ENCODE results near the gene MUCL3.
A peak's percentile ranks its signal among the peaks of the same experiment; 100 is the strongest.

The MUCL3 gene, protein sequence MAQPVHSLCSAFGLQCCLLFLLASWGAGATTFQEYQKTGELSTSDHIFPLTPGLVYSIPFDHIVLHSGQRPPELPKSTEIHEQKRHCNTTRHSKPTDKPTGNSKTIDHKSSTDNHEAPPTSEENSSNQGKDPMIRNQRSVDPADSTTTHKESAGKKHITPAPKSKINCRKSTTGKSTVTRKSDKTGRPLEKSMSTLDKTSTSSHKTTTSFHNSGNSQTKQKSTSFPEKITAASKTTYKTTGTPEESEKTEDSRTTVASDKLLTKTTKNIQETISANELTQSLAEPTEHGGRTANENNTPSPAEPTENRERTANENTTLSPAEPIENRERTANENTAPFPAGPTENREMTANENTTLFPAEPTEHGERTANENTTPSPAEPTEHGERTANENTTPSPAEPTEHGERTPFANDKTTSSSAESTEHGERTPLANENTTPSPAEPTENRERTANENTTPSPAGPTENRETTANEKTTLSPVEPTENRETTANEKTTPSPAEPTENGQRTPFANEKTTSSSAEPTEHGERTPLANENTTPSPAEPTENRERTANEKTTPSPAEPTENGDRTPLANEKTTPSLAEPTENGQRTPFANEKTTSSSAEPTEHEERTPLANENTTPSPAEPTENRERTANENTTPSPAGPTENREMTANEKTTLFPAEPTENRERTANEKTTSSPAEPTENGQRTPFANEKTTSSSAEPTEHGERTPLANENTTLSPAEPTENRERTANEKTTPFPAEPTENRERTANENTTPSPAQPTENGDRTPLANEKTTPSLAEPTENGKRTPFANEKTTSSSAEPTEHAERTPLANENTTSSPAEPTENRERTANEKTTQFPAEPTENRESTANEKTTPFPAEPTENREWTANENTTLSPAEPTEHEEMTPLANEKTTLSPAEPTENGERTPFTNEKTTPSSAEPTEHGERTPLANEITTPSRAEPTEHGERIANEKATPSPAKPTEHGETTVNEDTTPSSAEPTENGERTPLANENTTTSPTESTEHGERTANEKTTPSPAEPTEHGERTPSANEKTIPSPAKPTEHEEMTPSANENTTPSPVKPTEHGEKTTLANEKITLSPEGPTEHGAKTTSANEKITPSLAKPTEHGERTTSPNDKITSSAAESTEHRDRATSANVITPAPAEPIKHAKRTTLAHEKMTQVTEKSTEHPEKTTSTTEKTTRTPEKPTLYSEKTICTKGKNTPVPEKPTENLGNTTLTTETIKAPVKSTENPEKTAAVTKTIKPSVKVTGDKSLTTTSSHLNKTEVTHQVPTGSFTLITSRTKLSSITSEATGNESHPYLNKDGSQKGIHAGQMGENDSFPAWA (N-terminal part only)
- total RNA-seq: 0 to 0.13 (median 0) reads per million in 9 experiments

DNA sequence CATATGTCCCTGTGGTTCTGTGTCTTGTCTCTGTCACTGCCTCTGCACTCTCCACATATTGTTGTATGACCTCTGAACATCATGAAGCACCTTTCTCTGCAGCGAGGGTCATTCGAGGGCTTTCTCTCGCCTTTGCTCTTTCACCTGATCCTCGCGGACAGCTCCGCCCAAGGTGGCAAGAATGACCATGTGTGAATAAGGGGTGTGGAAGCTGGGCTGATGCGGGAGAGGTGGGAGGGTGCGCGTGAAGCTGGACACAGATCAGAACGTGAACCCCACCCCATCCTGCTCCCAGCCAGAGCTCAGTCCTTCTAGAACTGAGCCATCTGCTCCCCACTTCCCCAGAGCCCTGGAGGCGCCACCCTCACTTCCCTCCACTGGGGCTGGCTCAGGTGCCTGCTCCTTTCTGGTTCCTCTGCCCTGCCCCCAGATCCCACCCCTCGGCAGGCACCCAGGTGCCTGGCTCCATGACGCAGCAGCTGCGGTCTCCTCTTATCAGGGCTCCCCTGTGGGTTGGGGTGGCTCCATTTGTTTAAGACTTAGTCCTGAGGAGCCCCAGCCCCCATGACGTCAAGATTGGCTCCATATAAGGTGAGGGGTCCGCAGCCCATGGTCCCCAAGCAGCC, at the start of gene MUCL3:
Gene MUCL3, plus strand, starts transcription at position 613 of the 626 bp plus-strand sequence. CDS start 27 bp downstream, outside the sequence.
- no peak within 1 kb of the TSS for H3K27ac Mint-ChIP-seq
- ATAC-seq (replicated peaks): no peak
- H3K4me3 Mint-ChIP-seq: no peak within 1 kb of the TSS
- peaks cover 69 to 99% of the 10 kb centered on the region in 2 donors for H3K27me3 Mint-ChIP-seq
- no peaks in the 10 kb centered on the region for H3K9me3 Mint-ChIP-seq
- no peaks in the 10 kb centered on the region for H3K36me3 Mint-ChIP-seq (ENCODE audit: insufficient read depth)
- H3K4me1 Mint-ChIP-seq (ENCODE audit: low read depth in 2 of 2): peaks cover 0 to 5% of the 10 kb centered on the region in 2 donors
- no peak for DNase-seq

DNA sequence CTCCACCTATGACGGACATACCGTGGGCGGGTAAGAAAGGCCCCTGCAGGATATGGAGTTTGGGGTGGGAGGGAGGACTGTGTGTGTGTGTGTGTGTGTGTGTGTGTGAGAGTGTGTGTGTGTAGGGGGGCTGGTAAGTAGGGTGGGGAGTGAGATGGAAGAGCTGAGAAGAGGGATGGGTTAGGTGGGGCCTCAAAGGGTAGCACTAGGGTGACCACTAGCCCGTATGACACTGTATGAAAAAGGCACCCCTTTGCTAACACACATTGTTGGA, 49.4 kb upstream of the MUCL3 start:
- Mint-ChIP-seq H3K4me3 (no peak overlapping the region), H3K9me3 (no peaks in the 10 kb centered on the region), H3K4me1 (ENCODE audit: low read depth in 2 of 2) (peaks cover 5% of the 10 kb centered on the region in 2 donors), H3K36me3 (ENCODE audit: insufficient read depth) (peaks cover 4% of the 10 kb centered on the region), H3K27ac (no peak overlapping the region), H3K27me3 (peaks cover 0 to 5% of the 10 kb centered on the region in 2 donors)
- DNase-seq (no peak), ATAC-seq (replicated peaks) (no peak)

DNA sequence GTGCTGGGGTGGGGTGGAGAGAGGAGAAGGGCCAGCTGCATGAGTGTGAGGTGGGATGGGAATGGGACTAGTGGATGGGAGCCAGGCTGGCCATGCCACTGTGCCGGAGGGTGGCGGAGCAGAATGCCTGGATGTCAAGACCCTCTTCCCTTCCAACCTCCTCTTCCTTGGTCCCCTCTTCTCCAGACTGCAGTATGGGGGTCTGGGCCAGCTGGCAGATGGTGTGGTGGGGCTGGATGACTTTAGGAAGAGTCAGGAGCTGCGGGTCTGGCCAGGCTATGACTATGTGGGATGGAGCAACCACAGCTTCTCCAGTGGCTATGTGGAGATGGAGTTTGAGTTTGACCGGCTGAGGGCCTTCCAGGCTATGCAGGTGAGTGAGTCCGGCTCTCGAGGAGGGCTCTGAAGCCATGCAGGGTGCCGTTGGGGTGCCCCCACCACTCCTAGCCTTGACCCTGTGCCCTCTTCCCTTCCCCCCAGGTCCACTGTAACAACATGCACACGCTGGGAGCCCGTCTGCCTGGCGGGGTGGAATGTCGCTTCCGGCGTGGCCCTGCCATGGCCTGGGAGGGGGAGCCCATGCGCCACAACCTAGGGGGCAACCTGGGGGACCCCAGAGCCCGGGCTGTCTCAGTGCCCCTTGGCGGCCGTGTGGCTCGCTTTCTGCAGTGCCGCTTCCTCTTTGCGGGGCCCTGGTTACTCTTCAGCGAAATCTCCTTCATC, 48.8 kb upstream of the MUCL3 start:
- H3K4me1 Mint-ChIP-seq (ENCODE audit: low read depth in 2 of 2): peaks cover 0 to 1% of the 10 kb centered on the region in 2 donors
- peaks cover 4% of the 10 kb centered on the region for H3K36me3 Mint-ChIP-seq (ENCODE audit: insufficient read depth)
- ATAC-seq (replicated peaks) (no peak), DNase-seq (no peak)
- no peaks in the 10 kb centered on the region for H3K9me3 Mint-ChIP-seq
- H3K27me3 Mint-ChIP-seq: no peaks in the 10 kb centered on the region
- no peak overlapping the region for H3K27ac Mint-ChIP-seq
- H3K4me3 Mint-ChIP-seq: no peak overlapping the region

DNA sequence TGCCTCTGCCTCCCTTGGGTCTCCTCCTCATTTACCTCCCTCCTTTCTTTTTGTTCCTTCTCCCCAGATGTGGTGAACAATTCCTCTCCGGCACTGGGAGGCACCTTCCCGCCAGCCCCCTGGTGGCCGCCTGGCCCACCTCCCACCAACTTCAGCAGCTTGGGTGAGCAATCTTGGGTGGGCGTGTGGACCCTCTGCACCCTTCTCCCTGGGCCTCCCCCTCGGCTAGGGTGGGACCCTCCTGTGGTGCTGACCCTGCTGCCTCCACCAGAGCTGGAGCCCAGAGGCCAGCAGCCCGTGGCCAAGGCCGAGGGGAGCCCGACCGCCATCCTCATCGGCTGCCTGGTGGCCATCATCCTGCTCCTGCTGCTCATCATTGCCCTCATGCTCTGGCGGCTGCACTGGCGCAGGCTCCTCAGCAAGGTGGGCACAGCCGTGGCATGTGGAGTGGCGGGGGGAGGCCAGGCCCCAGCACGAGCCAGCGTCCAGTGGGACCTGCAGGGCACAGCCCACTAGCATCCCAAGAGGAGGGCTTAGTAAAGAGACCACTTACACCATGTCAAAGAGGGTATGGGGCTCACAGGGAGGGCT, 47.7 kb upstream of the MUCL3 start:
- no peak for DNase-seq
- no peak for ATAC-seq (replicated peaks)
- H3K9me3 Mint-ChIP-seq: no peaks in the 10 kb centered on the region
- H3K36me3 Mint-ChIP-seq (ENCODE audit: insufficient read depth): peaks cover 4% of the 10 kb centered on the region
- peaks cover 0 to 1% of the 10 kb centered on the region in 2 donors for H3K4me1 Mint-ChIP-seq (ENCODE audit: low read depth in 2 of 2)
- no peak overlapping the region for H3K27ac Mint-ChIP-seq
- no peak overlapping the region for H3K4me3 Mint-ChIP-seq
- H3K27me3 Mint-ChIP-seq: no peaks in the 10 kb centered on the region

DNA sequence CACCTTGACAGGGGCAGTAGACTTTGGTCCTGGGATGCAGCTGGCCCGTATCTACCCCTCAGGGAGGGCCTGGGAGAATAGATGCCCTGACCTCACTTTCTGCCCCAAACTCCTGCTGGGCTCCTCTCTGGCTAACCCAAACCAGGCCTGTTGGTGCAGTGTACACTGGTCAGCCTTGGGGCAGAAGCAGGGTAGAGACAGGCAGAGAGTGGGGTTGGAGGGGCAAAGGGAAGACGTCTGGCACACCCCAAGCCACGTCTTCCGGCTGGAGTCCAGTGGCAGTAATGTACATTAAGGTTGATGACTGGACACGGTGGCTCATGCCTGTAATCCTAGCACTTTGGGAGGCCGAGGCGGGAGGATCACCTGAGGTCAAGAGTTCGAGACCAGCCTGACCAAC, 47.1 kb upstream of the MUCL3 start:
- Mint-ChIP-seq H3K4me1 (ENCODE audit: low read depth in 2 of 2) (no peaks in the 10 kb centered on the region), H3K27ac (no peak overlapping the region), H3K4me3 (no peak overlapping the region), H3K9me3 (no peaks in the 10 kb centered on the region), H3K27me3 (no peaks in the 10 kb centered on the region), H3K36me3 (ENCODE audit: insufficient read depth) (peaks cover 4% of the 10 kb centered on the region)
- no peak for ATAC-seq (replicated peaks)
- no peak for DNase-seq

DNA sequence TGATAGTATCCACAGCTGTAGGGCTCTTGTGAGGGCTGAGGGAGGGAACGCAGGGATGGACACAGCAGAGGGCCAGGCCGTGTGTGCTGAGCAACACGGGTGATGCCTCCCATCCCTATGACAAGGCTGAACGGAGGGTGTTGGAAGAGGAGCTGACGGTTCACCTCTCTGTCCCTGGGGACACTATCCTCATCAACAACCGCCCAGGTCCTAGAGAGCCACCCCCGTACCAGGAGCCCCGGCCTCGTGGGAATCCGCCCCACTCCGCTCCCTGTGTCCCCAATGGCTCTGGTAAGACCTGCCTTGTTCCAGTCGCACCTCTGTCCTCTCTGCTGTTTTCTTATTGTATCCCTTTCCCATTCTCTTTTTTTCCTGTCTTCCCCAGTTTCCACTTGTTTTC, 46.4 kb upstream of the MUCL3 start:
- H3K27ac Mint-ChIP-seq: peak overlapping the region in 1 of 2 donors; percentile 8
- H3K36me3 Mint-ChIP-seq (ENCODE audit: insufficient read depth): peaks cover 4% of the 10 kb centered on the region
- no peak for ATAC-seq (replicated peaks)
- H3K9me3 Mint-ChIP-seq: no peaks in the 10 kb centered on the region
- DNase-seq: no peak
- no peak overlapping the region for H3K4me3 Mint-ChIP-seq
- H3K4me1 Mint-ChIP-seq (ENCODE audit: low read depth in 2 of 2): no peaks in the 10 kb centered on the region
- H3K27me3 Mint-ChIP-seq: no peaks in the 10 kb centered on the region

DNA sequence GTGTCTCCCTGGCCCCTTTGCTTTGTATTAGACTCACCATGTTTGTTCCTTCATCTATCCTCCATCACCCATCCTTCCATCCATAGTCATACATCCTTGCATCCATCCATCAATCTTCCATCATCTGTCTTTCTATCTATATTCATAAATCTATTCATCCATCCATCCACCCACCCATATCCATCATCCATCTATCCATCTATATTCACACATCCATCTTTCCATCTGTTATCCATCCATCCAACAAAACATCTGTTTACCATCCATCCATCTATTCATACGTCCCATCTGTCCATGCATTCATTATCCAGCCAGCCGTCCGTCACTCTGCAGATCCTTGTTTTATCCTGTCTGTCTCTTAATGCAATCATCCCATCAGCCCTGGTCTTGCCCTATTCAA, 45.8 kb upstream of the MUCL3 start:
- H3K27ac Mint-ChIP-seq: peak overlapping the region in 1 of 2 donors; percentile 8

DNA sequence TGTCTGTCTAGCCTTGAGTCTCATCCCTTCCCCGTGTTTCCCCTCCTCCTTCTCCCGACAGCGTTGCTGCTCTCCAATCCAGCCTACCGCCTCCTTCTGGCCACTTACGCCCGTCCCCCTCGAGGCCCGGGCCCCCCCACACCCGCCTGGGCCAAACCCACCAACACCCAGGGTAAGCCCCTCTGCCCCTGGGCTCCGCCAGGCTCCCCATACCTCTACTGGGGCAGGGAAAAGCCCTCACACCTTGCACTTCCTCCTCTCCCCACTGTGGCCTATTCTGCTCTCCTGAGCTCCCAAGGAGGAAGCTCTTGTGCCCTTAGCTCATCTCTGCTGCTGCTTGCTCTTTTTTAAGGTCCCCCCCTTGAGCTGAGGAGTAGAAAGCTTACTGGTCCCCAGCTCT, 45.4 kb upstream of the MUCL3 start:
- H3K4me1 Mint-ChIP-seq (ENCODE audit: low read depth in 2 of 2): no peaks in the 10 kb centered on the region
- H3K9me3 Mint-ChIP-seq: no peaks in the 10 kb centered on the region
- H3K4me3 Mint-ChIP-seq: no peak overlapping the region
- no peaks in the 10 kb centered on the region for H3K27me3 Mint-ChIP-seq
- DNase-seq (no peak), ATAC-seq (replicated peaks) (no peak)
- H3K27ac Mint-ChIP-seq: no peak overlapping the region
- H3K36me3 Mint-ChIP-seq (ENCODE audit: insufficient read depth): peaks cover 4% of the 10 kb centered on the region

More for the DNA sequence above, 45.8 kb upstream of the MUCL3 start:
- H3K36me3 Mint-ChIP-seq (ENCODE audit: insufficient read depth): peaks cover 4% of the 10 kb centered on the region
- DNase-seq: no peak
- no peaks in the 10 kb centered on the region for H3K9me3 Mint-ChIP-seq
- H3K4me3 Mint-ChIP-seq: no peak overlapping the region
- no peaks in the 10 kb centered on the region for H3K27me3 Mint-ChIP-seq
- no peak for ATAC-seq (replicated peaks)
- H3K4me1 Mint-ChIP-seq (ENCODE audit: low read depth in 2 of 2): no peaks in the 10 kb centered on the region

DNA sequence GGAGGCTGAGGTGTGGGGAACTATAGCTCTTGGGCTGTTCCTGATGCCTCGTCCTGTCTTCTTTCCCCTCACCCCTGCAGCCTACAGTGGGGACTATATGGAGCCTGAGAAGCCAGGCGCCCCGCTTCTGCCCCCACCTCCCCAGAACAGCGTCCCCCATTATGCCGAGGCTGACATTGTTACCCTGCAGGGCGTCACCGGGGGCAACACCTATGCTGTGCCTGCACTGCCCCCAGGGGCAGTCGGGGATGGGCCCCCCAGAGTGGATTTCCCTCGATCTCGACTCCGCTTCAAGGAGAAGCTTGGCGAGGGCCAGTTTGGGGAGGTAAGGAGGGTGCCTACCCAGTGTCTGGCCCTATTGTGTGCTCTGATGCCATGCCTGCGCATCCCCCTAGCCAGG, 44.2 kb upstream of the MUCL3 start:
- Mint-ChIP-seq H3K9me3 (no peaks in the 10 kb centered on the region), H3K27ac (no peak overlapping the region), H3K27me3 (no peaks in the 10 kb centered on the region), H3K36me3 (ENCODE audit: insufficient read depth) (no peaks in the 10 kb centered on the region), H3K4me3 (no peak overlapping the region), H3K4me1 (ENCODE audit: low read depth in 2 of 2) (no peaks in the 10 kb centered on the region)
- ATAC-seq (replicated peaks) (no peak), DNase-seq (no peak)

DNA sequence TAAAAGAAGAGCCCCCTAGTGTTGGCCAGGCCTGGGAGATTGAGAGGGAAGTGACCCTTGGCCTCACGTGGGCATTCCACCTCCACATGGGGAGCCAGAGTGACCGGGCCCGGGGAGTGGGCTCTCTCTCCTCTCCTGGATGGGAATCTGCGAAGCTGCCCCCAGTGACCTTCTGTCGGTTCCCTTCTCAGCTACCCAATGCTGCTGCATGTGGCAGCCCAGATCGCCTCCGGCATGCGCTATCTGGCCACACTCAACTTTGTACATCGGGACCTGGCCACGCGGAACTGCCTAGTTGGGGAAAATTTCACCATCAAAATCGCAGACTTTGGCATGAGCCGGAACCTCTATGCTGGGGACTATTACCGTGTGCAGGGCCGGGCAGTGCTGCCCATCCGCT, 42.9 kb upstream of the MUCL3 start:
- H3K36me3 Mint-ChIP-seq (ENCODE audit: insufficient read depth): no peaks in the 10 kb centered on the region
- no peak for DNase-seq
- no peak overlapping the region for H3K4me3 Mint-ChIP-seq
- ATAC-seq (replicated peaks): no peak
- no peaks in the 10 kb centered on the region for H3K27me3 Mint-ChIP-seq
- H3K9me3 Mint-ChIP-seq: no peaks in the 10 kb centered on the region
- H3K4me1 Mint-ChIP-seq (ENCODE audit: low read depth in 2 of 2): no peaks in the 10 kb centered on the region
- no peak overlapping the region for H3K27ac Mint-ChIP-seq

DNA sequence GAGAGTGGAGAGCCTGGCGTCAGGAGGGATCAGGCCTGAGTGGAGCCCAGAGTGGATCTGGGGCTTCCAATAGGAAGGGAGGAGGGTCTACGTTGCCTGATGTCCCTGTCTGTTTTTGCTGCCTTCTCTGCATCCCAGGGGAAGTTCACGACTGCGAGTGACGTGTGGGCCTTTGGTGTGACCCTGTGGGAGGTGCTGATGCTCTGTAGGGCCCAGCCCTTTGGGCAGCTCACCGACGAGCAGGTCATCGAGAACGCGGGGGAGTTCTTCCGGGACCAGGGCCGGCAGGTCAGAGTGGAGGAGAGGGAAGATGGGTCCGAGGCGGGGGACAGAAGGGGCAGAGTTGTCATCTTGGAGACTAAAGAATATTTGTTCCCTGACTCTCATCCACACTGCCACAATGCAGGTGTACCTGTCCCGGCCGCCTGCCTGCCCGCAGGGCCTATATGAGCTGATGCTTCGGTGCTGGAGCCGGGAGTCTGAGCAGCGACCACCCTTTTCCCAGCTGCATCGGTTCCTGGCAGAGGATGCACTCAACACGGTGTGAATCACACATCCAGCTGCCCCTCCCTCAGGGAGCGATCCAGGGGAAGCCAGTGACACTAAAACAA, 41.9 kb upstream of the MUCL3 start:
- ATAC-seq (replicated peaks): no peak

DNA sequence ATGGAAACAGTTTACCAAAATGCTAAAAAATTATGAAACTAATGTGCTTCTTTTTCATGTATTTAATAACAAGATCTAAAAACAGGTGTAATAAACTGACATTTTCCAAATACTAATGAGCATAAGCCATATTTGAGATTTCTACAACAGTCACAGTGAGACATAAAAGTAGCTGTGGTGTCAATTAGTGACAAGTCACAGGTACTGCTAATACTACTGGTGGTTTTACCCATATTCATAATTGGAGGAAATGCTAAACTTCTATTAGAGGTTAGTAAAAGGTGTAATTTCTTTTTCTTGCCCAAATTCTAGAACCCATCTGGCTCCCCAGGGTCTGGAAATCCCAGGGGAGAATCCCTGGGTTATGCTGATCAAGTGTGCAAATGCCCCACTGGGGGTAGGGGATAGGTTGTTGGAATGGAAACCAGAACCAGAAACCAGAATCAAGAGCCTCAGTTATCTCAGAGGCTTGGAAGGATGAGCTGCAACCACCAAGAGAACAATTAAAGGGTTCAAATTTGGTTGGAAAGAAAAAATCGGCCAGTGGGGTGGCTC, 39.8 kb upstream of the MUCL3 start:
- Mint-ChIP-seq H3K27me3 (no peaks in the 10 kb centered on the region), H3K27ac (no peak overlapping the region), H3K4me3 (no peak overlapping the region), H3K36me3 (ENCODE audit: insufficient read depth) (peaks cover 2% of the 10 kb centered on the region), H3K4me1 (ENCODE audit: low read depth in 2 of 2) (no peaks in the 10 kb centered on the region), H3K9me3 (no peaks in the 10 kb centered on the region)
- no peak for DNase-seq
- ATAC-seq (replicated peaks): no peak

More for the DNA sequence above, 41.9 kb upstream of the MUCL3 start:
- Mint-ChIP-seq H3K9me3 (no peaks in the 10 kb centered on the region), H3K27ac (no peak overlapping the region), H3K27me3 (no peaks in the 10 kb centered on the region), H3K36me3 (ENCODE audit: insufficient read depth) (no peaks in the 10 kb centered on the region), H3K4me3 (no peak overlapping the region), H3K4me1 (ENCODE audit: low read depth in 2 of 2) (no peaks in the 10 kb centered on the region)
- no peak for DNase-seq

All from effector memory CD8-positive, alpha-beta T cell (primary cell).